GM21526 (cell line): ENCODE results near the gene TSEN2.
"Not testable (repeated sequence)": the region's sequence is repeated elsewhere in the genome, so short reads cannot be mapped to it uniquely, and the experiment has no call there.

ENCODE experiments used
- ATAC-seq: cut with Tn5 transposase; IDR thresholded peaks from one replicate; pipeline ENCODE4 v1.9.1; 2021; ENCODE audit warnings: moderate library complexity; ENCODE audit not compliant: unreplicated experiment, low FRiP score

The TSEN2 gene

DNA sequence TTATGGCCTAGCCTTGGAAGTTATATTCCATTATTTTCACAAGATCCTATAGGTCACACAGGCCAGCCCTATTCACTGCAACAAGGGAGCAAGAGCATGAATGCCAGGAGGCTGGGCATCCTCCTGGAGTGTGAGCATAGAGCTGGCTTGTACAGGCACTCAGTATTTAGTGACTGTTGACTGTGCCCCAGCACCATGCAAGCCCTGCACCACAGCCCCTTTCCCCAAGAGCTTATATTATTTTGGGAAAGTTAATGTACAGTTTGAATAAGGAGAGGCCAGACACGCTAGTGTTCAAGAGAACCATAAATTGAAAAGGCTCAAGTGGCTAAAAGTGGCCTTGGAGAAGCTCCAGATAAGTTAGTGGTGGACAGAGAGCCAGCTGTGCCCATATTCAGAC, 32.3 kb upstream of the TSEN2 start:
- no peak for ATAC-seq

GRCh38 chr3:12452361-12453330, 31.6 kb upstream of the TSEN2 start:
- no peak for ATAC-seq

GRCh38 chr3:12454076-12454815, 30.0 kb upstream of the TSEN2 start:
- ATAC-seq, result no peak

DNA sequence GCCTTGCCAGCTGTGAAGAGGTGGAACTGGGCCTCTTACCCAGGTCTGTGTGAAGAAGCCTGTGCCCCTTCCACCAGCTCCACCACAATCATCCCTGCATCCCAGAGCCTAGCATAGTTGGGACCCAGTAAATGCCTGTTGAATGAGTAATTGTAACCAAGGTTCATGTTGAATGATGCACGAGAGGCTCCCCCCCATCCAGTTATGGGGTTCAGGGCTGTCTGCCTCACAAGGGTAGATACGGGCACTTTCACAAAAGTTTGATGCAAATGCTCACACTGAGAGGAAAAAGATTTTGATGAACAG, 29.5 kb upstream of the TSEN2 start:
- ATAC-seq, result no peak

DNA sequence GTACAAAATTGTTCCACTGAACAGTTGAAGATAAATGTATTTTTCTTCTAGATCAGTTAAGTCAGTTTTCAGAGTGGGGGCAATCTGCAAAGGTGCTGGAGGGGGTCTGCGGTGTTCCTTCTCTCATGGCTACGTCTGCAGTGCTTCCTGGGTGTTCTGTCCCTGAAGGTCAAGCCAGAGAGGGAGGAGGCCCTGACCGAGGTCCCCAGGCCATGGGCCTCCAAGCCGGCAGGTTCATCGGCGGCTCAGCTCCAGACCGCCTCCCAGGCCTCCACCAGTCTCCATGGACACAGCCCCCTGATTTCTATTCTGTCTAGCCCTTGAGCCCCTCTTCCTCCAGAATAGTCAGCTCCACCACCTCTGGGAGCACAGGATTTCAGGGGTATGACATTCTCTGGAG, 28.5 kb upstream of the TSEN2 start:
- no peak for ATAC-seq

- no peak for ATAC-seq
Observed at GRCh38 chr3:12456441-12456840, 27.8 kb upstream of the TSEN2 start.

- ATAC-seq, result not testable (repeated sequence)
Observed at GRCh38 chr3:12457380-12457779, 26.9 kb upstream of the TSEN2 start.

- no peak for ATAC-seq
Observed at GRCh38 chr3:12458901-12459300, 25.4 kb upstream of the TSEN2 start.

DNA sequence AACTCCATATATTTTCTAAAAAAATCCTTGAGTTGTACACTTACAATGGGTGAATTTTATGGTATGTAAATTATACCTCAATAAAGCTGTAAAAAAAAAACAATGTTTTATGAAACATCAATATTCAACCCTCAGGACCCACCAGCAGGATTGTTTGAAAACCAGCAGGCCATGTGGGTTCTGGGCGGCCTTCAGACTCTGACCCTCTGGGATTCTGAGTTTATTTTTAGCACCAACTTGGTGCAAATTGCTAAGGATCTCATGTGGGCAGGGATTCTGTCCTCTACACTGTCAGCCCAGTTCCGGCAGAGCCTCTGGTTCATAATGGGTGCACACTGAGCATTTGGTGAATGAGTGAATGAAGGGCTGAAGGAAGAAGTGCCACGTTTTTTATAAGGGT, 24.2 kb upstream of the TSEN2 start:
- ATAC-seq, result no peak

DNA sequence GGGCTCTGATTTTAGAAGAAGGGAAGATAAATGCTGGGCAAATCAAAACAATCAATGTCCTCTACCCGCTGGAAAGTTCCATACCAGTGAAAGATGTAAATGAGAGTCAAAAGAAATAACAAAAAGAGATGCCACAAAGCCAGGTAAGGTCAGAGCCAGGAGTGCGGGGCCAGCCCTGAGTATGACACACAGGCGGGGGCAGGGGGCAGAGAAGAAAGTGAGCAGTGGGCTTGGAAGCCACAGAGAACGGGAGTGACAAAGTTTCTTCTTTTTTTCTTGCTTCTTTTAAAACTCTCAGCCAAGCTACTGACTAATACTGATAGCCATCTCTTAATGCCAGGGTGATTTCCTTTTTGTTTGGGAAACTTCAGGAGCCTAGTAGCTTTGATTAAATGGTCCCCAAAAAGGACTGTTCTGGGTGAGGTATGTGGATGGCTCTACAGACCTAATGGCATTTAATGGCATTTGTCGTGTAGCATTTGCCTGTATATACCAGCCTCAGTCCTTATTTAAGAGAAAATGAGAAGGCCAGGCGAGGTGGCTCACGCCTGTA, 23.1 kb upstream of the TSEN2 start:
- no peak for ATAC-seq

GRCh38 chr3:12462159-12462947, 21.9 kb upstream of the TSEN2 start:
- no peak for ATAC-seq

GRCh38 chr3:12463686-12464085, 20.6 kb upstream of the TSEN2 start:
- no peak for ATAC-seq

- no peak for ATAC-seq
Observed at GRCh38 chr3:12464181-12464580, 20.1 kb upstream of the TSEN2 start.

- no peak for ATAC-seq
Observed at GRCh38 chr3:12465151-12465835, 19.0 kb upstream of the TSEN2 start.

GRCh38 chr3:12465836-12466225, 18.4 kb upstream of the TSEN2 start:
- no peak for ATAC-seq

GRCh38 chr3:12467746-12468145, 16.5 kb upstream of the TSEN2 start:
- ATAC-seq, result no peak

DNA sequence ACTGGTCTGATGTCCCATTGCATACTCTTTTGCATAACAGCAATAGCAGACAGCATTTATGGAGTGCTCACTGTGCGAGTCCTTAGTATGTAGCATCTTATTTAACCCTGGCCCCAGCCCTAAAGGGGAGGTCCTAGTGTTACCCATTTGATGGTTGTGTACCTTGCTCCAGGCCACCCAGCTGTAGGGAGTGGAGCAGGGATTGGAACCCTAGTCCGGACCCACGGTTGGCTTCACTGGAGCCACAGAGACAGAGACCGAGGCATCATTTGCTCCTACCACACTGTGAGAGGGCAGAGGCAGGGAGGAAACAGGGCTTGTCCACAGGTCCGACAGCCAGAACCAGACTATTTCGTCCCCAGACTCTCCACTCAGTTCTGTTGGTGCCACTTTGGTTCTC, 16.0 kb upstream of the TSEN2 start:
- no peak for ATAC-seq

DNA sequence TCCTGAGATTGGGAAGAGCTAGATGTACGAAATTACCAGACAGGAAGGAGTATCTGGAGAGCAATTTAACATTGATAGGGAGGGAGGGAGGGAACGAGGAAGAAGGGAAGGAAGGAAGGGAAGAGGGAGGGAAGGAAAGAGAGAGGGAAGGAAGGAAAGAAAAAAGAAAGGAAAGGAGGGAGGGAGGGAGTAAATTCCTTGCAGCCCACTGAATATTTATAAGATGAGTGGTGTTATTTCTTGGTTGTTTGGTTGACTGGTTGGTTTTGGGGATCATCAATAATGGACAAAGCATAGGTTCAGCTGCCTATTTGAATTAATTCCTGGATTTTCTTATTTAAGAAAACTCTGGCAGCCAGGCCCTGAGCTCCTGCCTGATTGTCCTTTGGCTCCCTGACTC, 15.5 kb upstream of the TSEN2 start:
- no peak for ATAC-seq

DNA sequence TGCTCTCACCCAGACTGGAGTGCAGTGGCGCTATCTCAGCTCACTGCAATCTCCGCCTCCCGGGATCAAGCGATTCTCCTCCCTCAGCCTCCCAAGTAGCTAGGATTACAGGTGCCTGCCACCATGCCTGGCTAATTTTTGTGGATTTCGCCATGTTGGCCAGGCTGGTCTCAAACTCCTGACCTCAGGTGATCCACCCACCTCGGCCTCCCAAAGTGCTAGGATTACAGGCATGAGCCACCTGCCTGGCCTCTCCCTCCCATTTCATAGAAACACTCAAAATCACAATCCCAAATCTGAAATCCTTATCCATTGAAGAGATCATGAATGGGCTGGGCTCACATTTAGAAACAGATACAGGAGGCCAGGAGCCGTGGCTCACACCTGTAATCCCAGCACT, 15.1 kb upstream of the TSEN2 start:
- ATAC-seq, result not testable (repeated sequence)

GRCh38 chr3:12470111-12470510, 14.2 kb upstream of the TSEN2 start:
- no peak for ATAC-seq
